SW480 (cell line): ENCODE data around the gene P3R3URF.
A peak's percentile ranks its signal among the peaks of the same experiment; 100 is the strongest.
"Not testable (repeated sequence)": the region's sequence is repeated elsewhere in the genome, so short reads cannot be mapped to it uniquely, and the experiment has no call there.

Source experiments
- DNase-seq: peaks from one replicate; pipeline ENCODE4 v3.0.0-alpha.2; 2016; ENCODE audit warnings: low spot score

P3R3URF gene

DNA sequence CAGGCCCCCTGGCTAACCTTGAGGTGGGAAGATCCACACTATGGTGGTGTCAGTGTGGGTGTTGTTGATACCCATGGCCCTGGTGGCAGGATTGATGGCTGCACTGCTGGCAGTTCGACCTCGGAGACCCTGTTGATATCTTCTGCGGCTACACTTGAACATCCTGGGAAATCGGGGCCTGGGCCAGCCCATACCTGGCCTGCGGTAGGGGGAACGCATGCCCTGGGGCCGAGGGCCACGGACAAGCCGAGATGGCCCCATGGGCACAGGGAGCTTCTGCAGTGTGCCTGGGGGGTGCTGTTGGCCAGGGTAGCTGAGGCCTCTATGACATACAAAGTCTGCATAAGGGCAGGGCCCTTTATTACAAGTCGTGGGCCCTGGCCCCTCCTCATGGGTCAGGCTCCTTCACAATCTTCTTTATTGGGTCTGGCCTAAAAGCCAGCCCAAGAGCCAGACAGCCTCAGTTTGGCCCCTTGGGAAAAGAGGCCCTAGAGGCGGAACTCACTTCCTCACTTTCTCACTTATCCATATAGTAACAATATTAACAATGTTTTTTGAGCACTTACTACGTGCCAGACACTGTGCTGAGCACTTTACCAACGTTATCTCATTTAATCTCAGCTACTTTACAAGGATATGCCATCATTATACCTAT lies at the start of gene P3R3URF:
Gene P3R3URF, minus strand, starts transcription at position 278 of the 655 bp plus-strand sequence. Its CDS starts 17 bp downstream, at position 261.
- no peak for DNase-seq

DNA sequence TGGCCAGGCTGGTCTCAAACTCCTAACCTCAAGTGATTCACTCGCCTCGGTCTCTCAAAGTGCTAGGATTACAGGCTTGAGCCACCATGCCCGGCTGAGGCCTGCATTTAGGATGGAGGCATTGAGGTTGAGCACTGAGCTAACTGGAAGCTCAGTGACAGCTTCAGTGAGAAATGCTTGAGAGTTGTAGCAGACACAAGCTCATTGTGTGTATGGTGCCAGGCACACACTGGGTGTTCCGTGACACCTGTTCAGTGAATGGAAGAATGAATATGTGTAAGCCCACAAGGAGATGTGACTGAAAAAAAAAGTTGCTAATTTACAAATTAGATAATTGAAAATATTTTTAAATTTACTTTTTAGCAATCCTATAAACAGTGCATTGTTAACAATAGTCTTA lies 48.7 kb upstream of the P3R3URF start:
- DNase-seq: no peak

DNA sequence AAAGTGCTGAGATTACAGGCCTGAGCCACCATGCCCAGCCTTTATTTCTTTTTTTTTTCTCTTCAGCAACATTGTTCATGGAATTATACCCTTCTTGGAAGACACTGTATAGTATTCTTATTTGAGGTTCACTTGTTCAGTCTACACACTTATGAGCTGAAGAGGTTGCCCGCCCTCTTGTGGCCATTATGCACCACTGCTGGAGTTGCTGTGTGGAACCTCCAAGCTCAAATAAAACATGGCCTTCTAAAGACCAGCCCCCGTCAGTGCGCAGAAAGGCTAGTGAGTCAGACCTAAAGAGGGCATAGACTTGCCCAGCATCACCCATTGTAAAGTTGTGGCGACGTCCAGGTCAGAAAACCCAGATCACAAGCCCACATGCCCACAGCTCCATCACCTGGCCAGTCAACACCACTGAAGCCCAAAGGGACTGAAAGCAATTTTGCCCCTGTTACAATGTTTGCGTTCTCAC lies 47.2 kb upstream of the P3R3URF start:
- DNase-seq: peak; percentile 92

DNA sequence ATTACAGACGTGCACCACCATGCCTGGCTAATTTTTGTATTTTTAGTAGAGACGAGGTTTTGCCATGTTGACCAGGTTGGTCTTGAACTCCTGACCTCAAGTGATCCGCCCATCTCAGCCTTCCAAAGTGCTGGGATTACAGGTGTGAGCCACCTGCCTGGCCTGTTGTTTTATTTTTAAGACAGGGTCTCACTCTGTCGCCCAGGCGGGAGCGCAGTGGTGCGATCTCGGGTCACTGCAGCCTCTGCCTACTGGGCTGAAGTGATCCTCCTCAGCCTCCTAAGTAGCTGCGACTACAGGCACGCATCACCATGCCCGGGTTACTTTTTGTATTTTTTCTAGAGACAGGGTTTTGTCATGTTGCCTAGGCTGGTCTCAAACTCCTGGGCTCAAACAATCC lies 46.8 kb upstream of the P3R3URF start:
- not testable (repeated sequence) for DNase-seq

DNA sequence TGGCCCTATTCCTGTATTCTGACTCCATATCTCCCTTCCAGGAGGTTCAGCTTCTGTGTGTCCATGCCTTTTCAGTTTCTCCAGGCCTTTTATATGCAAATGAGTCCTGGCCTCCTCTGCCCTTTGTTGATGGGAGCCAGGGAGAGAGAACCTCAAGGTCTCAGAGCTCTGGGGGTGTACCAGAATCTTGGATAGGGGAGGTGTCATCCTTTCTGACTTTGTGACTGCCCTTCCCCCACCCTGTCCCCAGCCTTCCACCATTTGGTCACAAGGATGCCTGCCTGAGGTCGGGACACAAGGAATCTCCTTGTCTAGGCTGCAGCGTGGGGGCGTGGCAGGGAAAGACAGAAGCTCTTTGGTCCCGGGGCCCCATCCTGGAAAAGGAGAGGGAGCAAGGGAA lies 45.5 kb upstream of the P3R3URF start:
- peak; percentile 20 for DNase-seq

DNA sequence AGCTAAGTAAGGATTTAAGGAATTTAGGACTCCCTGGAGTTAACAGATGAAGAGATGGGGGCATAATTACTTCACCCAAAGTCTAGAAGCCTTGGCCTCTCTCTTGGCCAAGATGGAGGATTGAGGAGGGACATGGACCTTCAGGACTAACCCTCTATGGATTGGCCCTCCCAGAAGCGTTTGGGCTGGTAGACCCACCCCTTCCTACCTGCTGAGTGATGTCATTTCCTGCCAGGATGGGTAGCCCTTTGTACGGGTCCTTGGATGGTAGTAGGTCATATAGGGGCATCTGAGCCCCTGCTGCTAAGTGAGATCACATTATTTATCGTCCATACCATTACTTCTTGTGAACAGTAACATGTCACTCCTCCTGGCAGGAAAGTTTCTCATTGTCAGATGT lies 44.5 kb upstream of the P3R3URF start:
- no peak for DNase-seq

DNA sequence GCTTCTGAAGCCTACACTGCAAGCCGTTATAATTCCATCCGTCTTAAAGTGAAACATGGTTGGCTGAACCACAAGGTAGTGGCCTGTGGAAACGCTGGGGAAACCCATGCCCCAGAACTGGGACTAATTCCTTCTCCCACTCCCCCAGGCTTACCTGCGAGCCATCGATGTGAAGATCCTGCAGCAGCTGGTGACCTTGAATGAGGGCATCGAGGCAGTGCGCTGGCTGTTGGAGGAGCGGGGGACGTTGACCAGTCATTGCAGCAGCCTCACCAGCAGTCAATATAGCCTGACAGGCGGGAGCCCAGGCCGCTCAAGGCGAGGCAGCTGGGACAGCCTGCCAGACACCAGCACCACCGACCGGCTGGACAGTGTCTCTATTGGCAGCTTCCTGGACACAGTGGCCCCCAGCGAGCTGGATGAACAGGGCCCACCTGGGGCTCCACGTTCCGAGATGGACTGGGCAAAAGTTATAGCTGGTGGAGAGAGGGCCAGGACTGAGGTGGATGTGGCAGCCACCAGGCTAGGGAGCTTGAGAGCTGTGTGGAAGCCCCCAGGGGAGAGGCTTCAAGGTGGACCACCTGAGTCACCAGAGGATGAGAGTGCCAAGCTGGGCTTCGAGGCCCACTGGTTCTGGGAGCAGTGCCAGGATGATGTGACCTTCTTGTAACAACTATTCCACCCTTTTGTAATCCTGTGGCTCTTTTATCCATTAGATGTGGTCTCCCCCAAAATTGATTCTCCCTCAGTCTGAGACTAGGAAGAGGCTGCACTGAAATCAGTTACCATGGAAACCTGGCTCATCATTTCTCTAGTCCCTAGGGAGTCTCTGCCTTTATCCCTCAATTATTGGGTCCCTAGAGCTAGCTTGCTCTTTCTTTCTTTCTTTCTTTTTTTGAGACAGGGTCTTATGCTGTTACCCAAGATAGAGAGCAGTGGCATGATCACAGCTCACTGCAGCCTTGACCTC lies 43.5 kb upstream of the P3R3URF start:
- DNase-seq: no peak

DNA sequence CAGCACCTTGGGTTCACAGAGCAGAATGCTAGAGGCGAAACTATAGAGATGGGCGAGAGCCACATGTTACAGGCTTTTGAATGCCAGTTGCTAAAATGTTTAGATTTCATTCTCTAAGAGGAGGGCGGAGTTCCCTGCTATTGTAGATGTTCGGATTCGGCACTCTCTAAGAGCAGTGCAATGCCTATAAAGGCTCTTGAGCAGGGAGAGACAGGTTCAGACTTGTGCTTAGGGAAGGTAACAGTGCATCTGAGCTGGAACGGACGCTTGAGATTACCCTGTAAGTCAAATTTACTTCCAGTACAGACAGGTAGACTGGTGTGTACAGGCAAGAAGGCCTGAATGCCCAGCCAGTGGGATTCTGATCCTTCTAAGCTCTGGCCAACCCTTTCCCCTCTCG lies 42.2 kb upstream of the P3R3URF start:
- no peak for DNase-seq

DNA sequence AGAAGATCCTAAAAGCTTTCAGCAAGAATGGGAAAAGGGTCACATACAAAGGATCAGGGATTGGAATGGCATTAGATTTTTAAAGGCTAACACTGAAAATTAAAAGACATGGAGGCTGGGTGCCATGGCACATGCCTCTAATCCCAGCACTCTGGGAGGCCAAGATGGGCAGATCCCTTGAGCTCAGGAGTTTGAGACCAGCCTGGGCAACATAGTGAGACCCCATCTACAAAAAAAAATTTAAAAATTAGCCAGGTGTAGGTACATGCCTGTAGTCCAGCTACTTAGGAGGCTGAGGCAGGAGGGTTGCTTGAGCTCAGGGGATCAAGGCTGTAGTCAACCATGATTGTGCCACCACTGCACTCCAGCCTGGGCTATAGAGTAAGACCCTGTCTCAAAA lies 39.2 kb upstream of the P3R3URF start:
- no peak for DNase-seq

DNA sequence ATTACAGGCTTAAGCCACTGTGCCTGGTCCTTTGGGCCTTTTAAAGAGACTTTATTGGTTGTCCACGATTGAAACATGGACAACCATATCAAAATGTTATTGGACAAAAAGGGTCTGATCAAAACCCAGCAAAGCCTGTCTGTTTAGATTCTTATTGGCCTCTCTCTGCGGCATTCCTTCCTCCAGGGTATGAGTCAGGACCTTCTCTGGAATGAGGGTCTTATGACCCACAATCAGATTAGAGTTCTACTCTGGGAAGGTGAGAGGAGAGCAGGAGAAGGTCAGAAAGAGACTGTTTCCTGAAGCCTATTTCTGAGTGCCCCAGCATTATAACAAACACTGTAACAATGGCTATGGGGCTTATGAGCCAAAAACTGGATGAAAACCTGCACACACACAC lies 34.8 kb upstream of the P3R3URF start:
- DNase-seq: no peak

DNA sequence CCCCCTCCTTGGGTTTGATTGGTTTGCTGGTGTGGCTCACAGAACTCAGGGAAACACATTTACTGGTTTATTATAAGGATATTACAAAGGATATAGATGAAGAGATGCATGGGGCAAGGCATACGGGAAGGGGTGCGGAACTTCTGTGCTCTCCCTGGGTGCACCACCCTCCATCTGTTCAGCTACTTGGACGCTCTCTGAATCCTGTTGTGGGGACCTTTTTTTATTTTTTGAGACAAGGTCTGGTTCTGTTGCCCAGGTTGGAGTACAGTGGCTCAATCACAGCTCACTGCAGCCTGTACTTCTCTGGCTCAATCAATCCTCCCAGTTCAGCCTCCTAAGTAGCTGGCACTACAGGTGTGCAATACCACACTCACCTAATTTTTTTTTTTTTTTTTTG lies 34.3 kb upstream of the P3R3URF start:
- DNase-seq: no peak

DNA sequence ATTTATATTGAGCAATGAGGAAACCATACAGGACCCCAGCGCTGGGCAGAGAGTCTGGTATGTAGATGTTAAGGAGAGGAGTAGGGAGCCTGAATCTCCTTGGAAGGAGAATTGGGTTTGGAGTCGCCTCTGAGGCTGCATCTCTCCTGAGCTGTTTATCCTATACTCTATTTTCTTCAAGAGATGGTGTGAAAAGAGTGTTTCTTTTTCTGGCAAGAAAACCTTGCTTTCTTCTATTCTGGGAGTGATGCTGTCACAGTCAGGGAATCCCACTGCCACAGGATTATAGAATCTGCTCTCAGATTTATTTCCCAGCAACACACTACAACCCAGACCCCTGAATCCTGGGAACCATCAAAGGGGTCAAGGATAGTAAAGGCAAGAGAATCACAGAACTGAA lies 30.1 kb upstream of the P3R3URF start:
- no peak for DNase-seq

DNA sequence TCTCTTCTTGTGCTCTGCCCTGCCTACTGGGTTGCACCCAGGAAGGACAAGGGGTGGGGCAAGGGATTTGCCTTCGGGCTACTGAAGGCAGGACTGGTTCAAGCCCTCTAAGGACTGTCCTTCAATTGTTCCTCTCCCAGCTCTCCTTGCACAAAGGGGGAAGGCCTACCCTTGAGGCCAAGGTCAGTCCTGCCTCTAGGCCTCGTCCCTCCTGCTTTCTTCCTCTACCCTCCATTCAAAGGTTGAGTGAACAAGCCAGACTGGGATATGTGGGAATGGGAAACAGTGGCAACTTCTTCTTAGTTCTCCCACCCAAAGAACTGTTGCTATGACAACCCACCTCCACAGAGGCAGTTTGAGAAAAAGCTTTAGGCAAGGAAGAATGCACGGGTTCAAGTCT lies 29.5 kb upstream of the P3R3URF start:
- DNase-seq: no peak

DNA sequence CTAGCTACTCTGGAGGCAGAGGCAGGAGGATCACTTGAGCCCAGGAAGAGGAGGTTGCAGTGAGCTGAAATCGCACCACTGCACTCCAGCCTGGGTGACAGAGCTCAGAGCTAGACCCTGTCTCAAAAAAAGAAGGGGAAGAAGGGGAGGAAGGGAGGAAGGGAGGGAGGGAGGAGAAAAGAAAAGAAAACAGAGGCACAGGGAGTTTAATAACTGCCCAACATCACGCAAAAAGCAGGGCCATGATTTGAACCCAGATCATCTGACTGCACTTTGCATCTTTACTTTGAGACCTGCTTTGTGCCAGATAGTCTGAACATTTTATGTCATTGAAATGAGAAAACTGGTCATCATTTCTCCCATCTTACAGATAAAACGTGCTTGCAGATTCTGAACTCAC lies 28.9 kb upstream of the P3R3URF start:
- DNase-seq: no peak

DNA sequence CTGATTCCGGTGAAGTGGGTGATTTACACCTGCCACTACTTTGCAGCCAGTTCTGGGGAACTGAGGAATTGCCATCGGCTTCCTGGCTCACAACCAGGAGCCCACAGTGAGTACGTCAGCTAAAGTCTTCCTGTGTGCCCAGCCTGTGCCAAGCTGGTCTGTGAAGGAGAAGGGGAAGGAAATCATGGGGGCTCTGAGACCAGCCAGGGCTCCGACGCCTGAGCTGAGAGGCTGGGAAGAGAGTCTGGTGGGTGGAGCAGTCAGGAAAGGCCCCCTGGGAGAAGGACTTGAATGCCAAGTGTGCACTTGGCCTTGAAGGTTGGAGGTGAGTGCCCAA lies 28.1 kb upstream of the P3R3URF start:
- DNase-seq: no peak

DNA sequence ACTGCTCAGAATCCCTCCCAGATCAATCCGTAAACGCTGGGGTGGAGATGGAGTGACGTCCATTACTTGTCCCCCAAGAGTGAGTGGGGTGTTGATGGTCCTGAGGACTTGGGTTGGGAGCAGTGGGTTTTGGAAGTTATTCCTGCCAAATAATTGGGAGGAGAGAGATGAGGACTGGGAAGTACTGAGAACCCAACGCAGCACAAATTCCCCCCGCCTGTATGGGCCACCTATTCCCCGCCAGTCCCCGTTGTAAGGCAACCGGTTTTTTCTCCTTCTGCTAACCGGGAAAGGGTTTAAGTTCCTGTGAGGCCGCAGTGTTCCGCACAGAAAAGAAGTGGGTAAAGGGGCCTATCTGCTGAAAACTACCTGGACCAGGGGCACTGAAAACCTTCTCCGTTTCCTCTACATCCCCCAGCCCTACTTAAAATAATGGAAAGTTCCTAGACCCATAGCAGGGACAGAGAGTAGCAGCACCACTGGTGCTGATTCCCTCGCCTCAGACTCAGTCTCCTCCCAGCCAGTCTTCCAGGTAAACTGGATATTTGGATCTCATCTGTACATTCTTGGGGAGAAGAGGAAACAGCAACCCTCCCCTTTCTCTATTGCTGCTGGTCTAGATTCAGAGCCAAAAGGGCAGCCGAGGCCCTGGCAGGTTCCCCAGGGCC lies 27.6 kb upstream of the P3R3URF start:
- DNase-seq: no peak

DNA sequence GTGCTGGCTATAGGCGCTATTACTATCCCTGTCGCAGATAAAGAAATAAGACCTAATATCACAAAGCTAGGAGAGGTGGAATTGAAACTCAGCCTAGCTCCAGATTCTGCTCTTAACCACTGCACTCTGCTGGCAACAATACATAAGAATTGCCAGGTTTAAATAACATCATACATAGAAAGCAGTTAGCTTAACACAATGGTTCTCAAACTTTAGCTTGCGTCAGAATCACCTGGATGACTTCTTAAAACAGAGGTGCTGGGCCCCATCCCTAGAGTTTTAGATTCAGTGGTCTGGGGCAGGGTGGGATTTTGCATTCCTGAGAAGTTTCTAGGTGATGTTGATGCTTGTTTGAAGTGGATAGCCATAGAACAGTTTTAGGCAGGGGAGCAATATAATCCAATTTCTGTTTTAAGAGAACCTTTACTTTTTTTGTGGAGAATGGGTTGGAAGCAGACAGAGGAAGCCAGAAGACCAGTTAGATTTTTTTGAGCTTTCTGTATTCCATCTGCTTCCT lies 23.0 kb upstream of the P3R3URF start:
- no peak for DNase-seq

DNA sequence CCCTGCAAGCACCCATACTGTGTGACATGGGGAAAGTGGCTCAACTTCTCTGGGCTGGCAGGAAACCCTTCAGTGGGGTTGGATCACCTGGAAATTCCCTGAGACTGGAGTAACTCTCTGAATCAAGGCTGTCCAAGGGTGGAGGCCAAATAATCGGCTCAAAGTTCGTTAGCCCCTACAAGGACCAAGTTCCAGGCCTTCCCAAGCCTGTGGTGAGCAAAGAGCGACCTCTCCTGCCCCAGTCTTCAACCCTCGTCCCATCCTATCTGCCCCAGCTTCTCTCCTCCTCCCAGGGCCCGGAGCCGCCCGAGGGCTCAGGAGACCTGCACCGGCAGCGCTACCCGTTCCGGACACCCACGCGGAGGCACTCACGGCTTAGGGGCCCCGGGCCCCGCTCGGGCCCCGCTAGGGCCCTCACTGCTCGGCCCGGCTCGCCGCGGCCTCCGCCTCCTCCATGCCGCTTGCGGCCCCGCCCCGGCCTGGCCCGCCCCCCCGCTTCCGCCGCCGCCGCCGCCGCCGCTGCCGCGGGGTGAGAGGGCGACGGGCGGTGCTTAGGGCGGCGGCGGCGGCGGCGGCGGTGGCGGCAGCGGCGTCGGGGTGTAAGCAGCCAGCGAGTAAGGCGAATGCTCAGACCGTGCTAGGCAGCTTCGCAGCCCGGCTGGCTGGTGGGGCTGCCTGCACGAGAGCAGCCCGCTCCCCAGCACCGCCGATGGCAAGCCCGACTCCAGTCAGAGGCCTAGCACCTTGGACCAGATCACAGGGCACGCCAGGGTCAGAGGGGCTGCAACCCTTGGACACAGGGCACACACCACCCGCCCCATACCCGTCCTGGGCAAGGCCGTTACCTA lies 21.9 kb upstream of the P3R3URF start, which contains the start of gene POMGNT1:
Gene POMGNT1, minus strand, starts transcription at position 471 of the 848 bp plus-strand sequence. CDS start 613 bp downstream, outside the sequence.
- peak; percentile 58 for DNase-seq

DNA sequence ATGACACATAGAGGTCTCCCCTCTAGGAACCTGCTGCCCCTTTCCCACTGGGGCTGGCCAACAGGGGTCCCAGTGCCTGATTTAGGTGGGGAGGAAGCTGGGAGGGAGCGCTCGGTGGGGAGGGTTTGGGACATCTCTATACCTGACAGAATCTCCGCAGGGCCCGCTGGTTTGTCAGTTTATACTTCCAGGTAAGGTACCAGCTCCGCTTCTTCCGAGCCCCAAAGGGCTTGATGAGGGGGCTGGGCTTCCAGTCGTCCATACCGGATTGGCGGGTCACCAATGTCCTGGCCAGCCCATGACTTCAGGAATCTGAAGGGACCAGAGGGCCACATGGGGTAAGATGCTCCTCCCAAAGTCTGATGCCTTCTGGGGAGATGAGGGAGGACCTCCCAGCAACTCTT lies 21.3 kb upstream of the P3R3URF start:
- DNase-seq: no peak

DNA sequence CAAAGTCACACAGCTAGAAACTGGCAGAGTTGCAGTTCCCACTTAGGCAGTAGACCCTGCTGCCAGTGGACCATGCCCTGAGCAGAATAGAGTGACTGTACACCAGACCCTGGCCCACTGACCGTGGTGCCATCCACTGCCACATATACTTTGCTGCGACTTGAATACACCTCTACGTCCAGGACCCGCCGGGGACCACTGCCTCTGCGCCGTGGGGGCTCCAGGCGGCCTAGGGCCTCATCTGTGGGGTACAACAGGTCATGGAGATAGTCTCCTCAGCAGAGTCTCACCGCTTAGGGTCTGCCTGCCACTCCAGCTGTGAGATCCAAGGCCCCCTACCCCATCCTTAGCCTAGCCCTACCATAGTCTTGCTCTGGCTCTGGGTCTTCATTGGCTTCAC lies 20.3 kb upstream of the P3R3URF start:
- no peak for DNase-seq

DNA sequence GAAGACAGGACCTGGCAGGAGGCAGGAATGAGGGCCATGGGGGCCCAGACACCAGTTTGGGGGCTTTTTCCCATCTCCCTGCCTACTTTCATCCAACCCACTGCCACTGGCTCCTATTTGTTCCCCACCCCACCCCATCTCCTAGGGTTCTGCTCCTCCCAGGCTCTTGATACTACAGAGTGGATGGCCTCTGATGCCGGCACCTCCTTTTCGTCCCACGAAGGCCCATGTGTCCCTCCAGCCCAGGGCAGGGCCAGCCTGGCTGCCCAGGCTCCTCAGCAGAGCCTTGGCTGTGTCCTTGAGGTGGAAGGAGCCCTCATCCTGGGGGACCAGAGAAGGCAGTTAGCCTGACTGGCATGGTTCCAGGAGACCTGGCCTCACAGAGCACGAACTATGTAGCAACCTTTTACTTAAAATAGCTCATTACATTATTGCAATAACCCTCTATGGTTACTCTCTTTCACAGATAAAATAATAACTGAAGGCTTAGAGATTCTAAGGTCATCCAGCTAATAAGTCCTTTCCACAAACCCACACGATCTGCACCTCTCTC lies 18.4 kb upstream of the P3R3URF start:
- no peak for DNase-seq
